ENCODE measurements around the gene PDE3A. TPM values are rescaled to one million over a fixed set of nuclear protein-coding genes. Genes with fewer than 3 reads are reported as not detected.

PDE3A gene
- total and polyA plus RNA-seq, 2 of the 4 experiments (the other 2 are of a cell fraction) = 0.09 to 0.18 TPM

GRCh38 chr12:20489645-20490044 lies 121.3 kb downstream of the PDE3A start:
- Histone ChIP-seq H3K36me3 (ENCODE audit: control insufficient read depth, insufficient read depth, low read length) (no peaks in the 10 kb centered on the region), H4K91ac (ENCODE audit: insufficient read depth, low read depth, low read length) (no peak overlapping the region; the same call in 1 of the 2 replicates), H3K23ac (ENCODE audit: low read depth, low read length) (no peak overlapping the region), H3K4me3 (ENCODE audit: insufficient read depth, low read depth, low read length) (no peak overlapping the region), H3K27me3 (ENCODE audit: control insufficient read depth, insufficient read depth, low read length) (no peaks in the 10 kb centered on the region), H2BK120ac (ENCODE audit: low read depth, low read length) (peak overlapping the region; percentile 81), H2AK9ac (replicated peaks; ENCODE audit: low read depth, low read length, poor library complexity) (no peak overlapping the region), H2BK15ac (ENCODE audit: low read depth, low read length) (peak overlapping the region; percentile 80; the same call in 2 of the 3 replicates), H3K27ac (ENCODE audit: insufficient read depth, low read length) (no peak overlapping the region), H3K4ac (ENCODE audit: low read depth, low read length) (peak overlapping the region; percentile 65), H2AFZ (replicated peaks; ENCODE audit: low read length, poor library complexity) (no peak overlapping the region), H2BK5ac (ENCODE audit: low read depth, low read length, poor library complexity, severe bottlenecking) (peak overlapping the region; percentile 38), H4K20me1 (ENCODE audit: insufficient read depth, low read length) (no peaks in the 10 kb centered on the region), H3K56ac (ENCODE audit: extremely low read depth, insufficient read depth, low read length) (no peak overlapping the region), H3K9ac (ENCODE audit: low read depth, low read length) (no peak overlapping the region), H2AK5ac (ENCODE audit: low read depth, low read length) (no peak overlapping the region), H3K79me1 (ENCODE audit: low read depth in 1 of 2, low read length in 2 of 2) (no peaks in the 10 kb centered on the region), H3K4me1 (ENCODE audit: control insufficient read depth, insufficient read depth, low read length) (peaks cover 17% of the 10 kb centered on the region), H4K5ac (ENCODE audit: low read depth, low read length) (no peak overlapping the region), H3K4me2 (ENCODE audit: low read depth, low read length) (no peak overlapping the region), H3K14ac (replicated peaks; ENCODE audit: low read depth, low read length) (no peak overlapping the region), H3K9me1 (ENCODE audit: insufficient read depth, low read length) (peaks cover 7% of the 10 kb centered on the region), H3K9me3 (ENCODE audit: control insufficient read depth, insufficient read depth, low read length) (no peaks in the 10 kb centered on the region), H2BK20ac (ENCODE audit: low read depth, low read length) (peak overlapping the region; percentile 60), H4K8ac (ENCODE audit: low read depth in 2 of 2, low read length in 2 of 2) (peak overlapping the region; percentile 23 to 45; a peak in 1 of 4 replicates), H3K18ac (ENCODE audit: low read depth, low read length) (peak overlapping the region; percentile 24; the same call in 1 of the 2 replicates)
- BruUV-seq (replicated peaks) = no TSS peak
- ChIA-PET POLR2A (ENCODE audit: unreplicated experiment) (no interaction called here), CTCF (no interaction called here)
- intact Hi-C loops (cut with micrococcal nuclease) = loop anchor here (5.0 kb wide), 1 partner anchor 683 kb away; no protein-coding TSS in a partner anchor
- no peak for ATAC-seq (ENCODE audit: low read depth)
- DNase-seq = peak; percentile 36
- TF ChIP-seq FOS (IDR thresholded peaks at IDR 0.05; ENCODE audit: low read depth, low read length) (no peak), CEBPB (IDR thresholded peaks at IDR 0.05; ENCODE audit: low read depth, low read length) (no peak), SMC3 (IDR thresholded peaks at IDR 0.05; ENCODE audit: low read depth, low read length) (no peak), RFX5 (IDR thresholded peaks at IDR 0.05; ENCODE audit: low read depth, low read length) (no peak), MAFK (IDR thresholded peaks at IDR 0.05; ENCODE audit: low read depth, low read length) (no peak), CHD1 (IDR thresholded peaks at IDR 0.05; ENCODE audit: low read depth, low read length) (no peak)
- WGBS, 2 experiments (ENCODE audit: extremely low coverage in 2 of 2, insufficient read length in 1 of 2) = no CpG with 5 or more reads among the region's 1 CpG
- dilution Hi-C loops (cut with HindIII; ENCODE audit: low sequenced_read_pairs, unreplicated experiment) = no loop called here
- in situ Hi-C loops (cut with MboI; ENCODE audit: low sequenced_read_pairs) = no loop called here

All from IMR-90 (cell line).